NCI-H1092 (cell line): Measurements from ENCODE around the gene RASGEF1B.
"Not testable (repeated sequence)": the region's sequence is repeated elsewhere in the genome, so short reads cannot be mapped to it uniquely, and the experiment has no call there.

Source experiments
- DNase-seq: peaks from one replicate; lab custom pipeline; 2025; lab: John Stamatoyannopoulos, UW

The RASGEF1B gene

DNA sequence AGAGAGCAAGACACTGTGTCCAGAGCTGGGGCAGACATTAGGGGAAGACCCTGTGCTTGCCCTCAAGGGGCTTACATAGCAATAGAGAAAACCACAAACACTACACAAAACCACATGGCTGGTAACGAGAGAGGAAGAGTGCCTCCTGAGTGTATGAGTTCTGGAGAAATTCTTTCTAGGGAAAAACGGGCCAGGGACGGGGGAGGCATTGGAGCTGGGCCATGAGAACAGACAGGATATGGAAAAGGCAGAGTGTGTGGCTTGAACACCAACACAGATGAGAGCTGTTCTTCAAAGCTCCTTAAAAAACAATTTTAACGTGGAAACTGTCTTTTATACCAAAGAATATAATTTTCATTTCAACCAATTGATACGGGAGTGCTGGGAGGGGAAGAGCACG, 42.7 kb downstream of the RASGEF1B start:
- DNase-seq = no peak

- no peak for DNase-seq
Observed at GRCh38 chr4:81428002-81428401, 43.7 kb downstream of the RASGEF1B start.

DNA sequence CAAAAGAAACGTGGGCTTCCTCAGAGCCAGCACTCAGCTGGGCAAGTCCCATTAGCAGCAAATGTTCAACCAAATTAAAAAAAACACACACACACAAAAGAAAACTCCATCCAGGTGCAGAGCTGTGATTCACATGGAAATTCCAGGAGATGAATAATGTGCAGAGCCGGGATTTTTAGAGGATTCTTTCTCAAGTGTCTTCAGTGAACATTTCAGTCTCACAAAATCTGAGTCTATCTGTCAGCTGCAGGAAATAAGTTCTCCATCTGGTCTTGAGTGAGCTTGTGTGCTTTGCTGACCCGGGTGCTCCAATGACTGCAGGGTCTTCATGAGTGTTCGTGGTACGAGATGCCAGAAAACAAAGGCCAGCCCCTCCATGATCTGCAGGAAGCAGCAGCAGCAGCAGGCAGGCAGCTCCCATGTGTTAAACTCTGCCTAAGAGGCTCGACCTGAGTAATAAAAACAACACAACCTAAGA, 44.3 kb downstream of the RASGEF1B start:
- DNase-seq = no peak

DNA sequence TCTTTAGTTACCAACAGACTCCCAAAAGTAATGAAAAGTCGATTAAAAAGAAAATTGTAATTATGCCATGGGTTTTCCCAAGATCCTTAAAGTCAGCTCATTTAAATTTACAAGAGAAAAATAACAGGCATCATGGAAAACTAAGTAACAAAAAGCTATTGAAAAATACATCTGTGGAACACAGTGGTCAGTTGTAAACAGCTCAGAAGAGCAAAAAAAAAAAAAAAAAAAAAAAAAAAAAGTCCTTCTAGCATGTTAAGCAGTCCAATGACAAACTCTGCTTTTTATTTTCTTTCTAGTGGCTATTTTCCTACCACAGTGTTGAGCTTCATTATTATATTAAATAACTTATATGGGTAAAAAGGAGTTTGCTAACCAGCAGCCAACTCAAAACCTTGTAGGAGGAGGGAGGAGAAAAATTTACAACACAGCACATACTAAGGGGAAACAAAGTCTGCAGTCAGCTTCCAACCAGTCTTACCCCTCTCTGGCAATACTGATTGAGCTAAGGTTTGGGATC, 44.9 kb downstream of the RASGEF1B start:
- DNase-seq = no peak

DNA sequence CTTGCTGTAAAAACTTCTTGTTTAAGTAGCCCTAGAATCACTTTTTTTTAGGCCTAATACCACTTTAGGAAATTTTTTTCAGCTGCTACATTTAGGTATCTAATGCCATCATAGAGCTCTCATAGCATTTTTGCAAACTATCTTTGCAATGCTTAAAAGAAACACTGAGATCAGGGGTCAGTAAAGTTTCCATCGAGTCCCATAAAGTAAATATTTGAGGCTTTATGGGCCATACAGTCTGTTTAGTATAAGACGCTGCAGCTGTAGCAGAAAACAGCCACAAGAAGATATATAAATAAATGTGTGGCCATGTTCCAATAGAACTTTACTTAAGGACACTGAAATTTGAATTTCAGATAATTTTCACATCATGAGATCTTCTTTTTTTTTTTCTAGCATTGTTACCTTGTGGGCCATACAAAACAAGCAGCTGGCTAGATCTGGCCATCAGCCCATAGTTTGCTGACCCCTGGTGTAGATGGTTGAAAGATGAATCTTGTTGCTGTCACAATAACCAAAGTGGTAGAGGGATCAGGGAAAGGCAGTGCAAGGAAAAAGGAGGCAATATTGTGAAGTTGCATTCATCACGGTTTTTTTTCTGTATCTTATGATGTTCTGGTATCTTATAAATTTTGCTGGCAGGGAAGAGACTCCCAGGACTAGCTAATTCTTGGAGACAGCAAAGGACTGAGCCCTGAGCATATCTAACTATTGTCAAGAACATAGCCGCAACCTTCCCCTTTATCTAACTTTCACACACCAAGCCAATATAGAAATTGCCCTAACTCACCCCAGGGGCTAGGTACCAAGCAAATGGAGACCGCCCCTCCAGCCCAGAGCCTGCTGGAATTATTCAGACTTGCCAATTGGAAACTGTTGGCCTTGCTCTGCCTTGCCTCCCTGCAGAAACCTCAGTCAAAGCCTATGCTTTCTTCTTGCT, 46.6 kb downstream of the RASGEF1B start:
- no peak for DNase-seq

- DNase-seq = no peak
Observed at GRCh38 chr4:81424336-81424735, 47.4 kb downstream of the RASGEF1B start.

GRCh38 chr4:81422595-81422994, 49.1 kb downstream of the RASGEF1B start:
- DNase-seq = no peak

DNA sequence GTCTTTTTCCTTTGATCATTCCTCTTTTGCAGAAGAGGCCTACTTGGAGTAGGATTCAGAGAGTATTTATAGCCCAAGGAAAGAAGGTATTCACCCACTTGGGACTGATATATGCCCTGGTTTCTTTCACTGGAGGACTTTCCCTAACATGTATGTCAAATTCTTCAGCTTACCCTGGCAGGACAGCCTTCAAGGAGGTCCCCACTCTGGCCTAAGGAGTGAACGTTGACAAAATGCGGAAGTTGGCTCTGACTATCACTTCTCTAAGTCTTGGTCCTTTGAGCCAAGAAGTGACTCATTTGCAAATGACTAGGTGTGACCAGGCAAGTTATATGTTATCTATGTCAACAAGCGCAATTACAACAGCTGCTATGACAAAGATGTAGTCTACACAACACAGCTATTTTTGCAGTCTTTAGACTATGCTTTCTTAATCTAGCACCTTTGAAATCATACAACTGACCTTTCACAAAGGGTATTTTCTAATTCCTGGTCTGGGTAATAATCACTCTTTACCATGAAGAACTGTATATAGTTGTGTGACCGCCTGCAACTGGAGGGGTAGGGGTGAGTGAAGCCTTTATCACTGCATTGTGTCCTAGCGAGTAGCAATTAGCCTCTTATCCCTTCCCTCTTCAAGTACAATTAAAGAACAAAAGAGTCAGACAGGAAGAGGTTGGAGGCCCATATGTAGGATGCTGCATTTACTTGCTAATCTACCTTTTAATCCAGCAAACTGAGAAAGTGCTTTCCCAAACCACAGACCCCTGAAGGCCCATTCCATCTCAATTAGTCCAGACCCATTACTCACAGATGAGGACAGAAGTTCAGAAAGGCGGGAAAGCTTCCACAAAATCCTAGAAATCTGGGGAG, 50.1 kb downstream of the RASGEF1B start:
- DNase-seq = no peak

DNA sequence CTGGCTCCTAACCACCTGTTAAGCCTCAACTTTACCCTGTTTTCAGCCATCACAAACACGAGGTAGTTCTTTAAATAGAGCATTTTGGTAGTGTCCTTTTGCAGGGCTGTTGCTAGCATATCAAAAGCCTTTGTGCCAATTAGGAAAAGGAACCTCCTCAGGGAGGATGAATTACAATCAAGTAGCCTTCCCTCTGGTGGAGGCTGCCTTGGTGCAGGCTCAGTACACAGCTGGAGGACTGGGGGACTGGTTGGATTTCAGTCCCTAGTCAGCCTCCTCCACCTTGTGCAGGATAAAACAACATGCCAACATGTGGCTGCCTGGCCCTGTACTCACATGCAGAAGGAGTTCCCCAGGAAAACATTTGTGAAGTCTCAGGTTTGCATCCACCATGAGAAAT, 53.1 kb downstream of the RASGEF1B start:
- no peak for DNase-seq

DNA sequence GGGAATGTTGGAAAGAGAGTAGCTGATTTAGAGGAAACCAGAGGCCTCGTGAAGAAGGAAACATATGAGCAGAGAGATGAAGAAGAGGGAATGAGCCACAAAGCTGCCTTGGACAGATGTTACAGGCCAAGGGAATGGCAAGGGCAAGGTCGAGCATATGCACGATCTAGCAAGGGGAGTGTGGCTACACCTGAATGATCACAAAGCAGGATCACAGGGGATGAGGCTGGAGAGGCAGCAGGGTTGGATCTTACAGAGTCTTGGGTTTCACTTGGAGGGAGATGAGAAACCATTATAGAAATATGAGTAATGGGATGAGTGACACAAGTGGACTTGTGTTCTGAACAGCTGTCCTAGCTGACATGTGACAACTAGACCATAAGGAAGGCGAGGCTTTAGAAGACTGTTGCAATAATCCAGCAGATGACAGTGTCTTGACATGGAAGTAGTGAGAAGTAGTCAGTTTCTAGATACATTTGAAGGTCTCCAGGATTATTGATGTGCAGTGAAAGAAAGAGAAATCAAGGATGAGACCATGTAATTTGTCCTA, 58.7 kb downstream of the RASGEF1B start:
- no peak for DNase-seq

DNA sequence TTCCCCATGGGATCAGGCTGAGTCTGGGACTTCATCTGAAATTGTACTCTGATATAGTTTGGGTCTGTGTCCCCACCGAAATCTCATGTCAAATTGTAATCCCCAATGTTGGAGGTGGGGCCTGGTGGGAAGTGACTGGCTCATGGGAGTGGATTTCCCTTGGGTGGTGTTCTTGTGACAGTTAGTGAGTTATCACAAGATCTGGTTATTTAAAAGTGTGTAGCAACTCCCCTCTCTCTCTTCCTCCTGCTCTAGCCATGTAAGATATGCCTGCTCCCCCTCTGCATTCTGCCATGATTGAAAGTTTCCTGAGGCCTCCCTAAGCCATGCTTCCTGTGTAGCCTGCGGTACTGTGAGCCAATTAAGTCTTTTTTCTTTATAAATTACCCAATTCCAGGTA, 61.0 kb downstream of the RASGEF1B start:
- DNase-seq = no peak

GRCh38 chr4:81409836-81410235, 61.9 kb downstream of the RASGEF1B start:
- no peak for DNase-seq

DNA sequence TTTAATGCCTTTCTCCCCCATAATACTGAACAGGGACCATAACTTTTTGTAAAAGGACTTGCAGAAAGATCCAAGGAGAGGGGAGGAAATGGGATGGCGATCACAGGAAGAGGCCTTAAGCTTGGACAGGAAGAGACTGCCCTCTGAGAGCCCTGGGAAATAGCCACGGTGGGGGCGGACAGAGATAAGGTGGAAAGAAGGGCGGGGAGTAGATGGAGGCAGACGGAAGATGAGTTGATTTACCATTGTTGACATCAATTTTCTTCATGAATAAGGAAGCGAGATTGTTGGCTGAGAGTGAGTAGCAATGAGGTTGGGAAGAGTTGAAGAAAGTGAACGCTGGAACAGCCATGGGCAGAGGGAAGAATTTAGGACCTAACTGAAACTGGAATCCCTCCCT, 63.4 kb downstream of the RASGEF1B start:
- DNase-seq = no peak

DNA sequence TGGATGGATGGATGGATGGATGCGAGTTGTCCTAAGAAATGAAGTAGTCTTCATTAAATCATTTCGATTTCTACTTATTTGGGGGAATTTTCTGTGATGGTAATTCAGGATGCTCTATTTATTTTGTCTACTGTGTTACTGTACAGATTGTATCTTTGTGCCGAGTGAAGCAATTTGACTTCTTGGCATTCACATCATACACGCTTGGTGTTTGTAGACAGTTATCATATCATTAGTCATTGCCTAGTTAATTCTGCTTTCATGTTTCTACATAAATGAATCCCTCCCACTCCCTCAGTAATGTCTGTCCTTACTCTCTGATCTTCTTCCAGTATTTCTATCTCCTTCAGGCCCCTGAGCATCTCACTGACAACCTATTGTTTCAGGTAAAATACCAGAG, 64.0 kb downstream of the RASGEF1B start:
- DNase-seq = no peak

- not testable (repeated sequence) for DNase-seq
Observed at GRCh38 chr4:81406481-81406880, 65.2 kb downstream of the RASGEF1B start.

GRCh38 chr4:81405900-81406401, 65.8 kb downstream of the RASGEF1B start:
- peak; percentile 64 for DNase-seq

- DNase-seq = no peak
Observed at GRCh38 chr4:81404741-81405140, 67.0 kb downstream of the RASGEF1B start.

DNA sequence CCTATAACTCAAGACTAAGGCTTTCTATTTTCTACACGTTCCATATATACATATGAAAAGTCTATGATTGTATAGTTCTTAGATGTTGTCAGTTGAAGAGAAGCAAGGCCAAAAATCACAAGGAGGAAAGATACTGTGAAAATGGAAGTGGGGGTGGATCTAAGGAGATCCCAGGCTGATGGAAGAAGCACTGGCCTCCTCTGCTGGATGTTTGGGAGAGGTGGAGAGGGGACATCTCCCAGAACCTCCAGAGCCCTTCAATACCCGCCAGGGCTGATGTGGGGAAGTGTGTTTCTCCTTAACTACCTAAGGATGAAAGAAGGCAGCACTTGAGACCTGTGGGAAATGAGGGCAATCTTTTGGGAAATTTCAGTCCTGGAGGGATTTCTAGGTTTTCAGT, 67.4 kb downstream of the RASGEF1B start:
- DNase-seq = no peak

DNA sequence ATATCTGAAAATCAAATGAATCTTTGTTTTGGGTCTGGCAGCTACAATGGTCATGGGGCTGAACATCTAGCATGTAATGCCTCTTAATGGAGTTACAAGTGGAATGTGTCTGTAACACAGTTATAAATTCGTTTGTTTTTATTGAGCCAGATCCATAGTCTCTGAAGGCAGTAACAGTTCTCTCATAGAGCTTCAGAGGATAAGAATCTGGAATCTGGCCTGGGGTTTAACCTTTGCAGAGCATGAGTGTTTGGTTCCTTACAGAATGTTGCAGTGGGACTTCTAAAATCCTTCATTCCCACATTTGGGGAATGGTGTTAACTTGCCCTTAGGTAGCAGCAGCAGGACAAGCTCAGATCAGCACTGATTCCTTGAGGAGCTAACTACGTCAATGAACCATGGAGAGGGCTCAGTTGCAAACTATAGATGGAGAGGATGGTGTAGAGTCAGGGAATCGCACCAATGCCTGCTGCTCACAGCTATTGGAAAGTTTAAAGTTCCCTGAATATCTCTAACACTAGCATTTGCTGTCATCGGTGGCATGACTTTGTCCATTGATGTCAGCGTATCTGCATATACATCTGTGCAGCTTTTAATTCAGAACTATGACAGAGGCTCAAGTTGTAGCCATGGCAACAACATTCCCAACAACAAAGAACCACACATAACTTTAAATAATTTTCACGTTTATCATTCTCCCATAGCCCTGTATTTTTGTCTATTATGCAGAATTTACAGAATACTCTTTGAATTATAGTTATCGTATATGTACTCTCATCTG, 72.2 kb downstream of the RASGEF1B start:
- no peak for DNase-seq

DNA sequence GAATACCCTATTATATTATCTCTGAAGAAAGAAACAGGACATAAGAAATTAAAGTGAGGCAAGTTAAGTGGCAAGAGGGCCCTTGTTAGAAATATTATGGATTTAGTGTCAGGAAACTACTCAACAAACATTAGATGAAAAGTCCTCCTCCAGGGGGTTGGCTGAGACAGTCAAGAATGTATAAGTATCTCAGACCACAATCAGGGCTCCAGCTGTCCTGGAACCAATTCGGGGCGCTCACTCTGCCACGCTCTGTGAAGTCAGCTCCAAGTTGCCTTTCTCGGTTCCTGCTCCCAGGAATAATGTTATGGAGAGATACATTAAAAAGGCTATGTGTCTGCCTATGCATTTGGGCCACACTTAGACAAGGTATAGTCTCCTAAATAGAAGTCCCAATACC, 73.3 kb downstream of the RASGEF1B start:
- DNase-seq = no peak

DNA sequence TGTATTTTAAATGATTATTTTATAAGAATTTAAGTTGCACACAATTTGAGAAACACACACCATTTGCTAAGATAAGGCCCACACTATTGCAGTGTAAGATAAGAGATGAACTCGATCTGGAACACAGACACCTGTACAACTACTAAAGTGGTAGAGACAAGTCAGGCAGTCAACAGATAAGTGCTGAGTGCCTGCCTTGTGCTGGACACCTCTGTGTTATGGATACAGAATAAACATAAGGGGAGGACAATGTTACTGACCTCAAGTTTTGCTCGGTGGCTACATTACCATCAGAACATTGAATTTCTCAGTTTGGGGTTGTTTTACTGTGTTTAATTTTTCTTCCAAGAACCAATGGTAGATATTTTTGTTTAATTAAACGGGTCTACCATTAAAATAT, 74.1 kb downstream of the RASGEF1B start:
- no peak for DNase-seq
